Astrocyte (in vitro differentiated cells and primary cell): ENCODE measurements around the gene SLC39A1. TPM values are rescaled to one million over a fixed set of nuclear protein-coding genes. Genes with fewer than 3 reads are reported as not detected.

Source experiments
- DNase-seq: peaks from one replicate; pipeline ENCODE4 v3.0.0-alpha.2; 2010; ENCODE audit warnings: low read depth
- FAIRE-seq: peaks from 2 replicates; lab custom pipeline; 2011; peaks lifted over from hg19 to GRCh38; lab: Jason Lieb, UNC
- H2AFZ ChIP-seq: 2 replicates; pipeline ENCODE4 v1.6.0; 2012; ENCODE audit warnings: low read depth, low read length, inconsistent platforms
- H3K27ac ChIP-seq: 2 replicates; pipeline ENCODE4 v1.5.1; 2011; ENCODE audit warnings: low read depth, low read length, inconsistent platforms
- H3K27me3 ChIP-seq: 2 replicates; pipeline ENCODE4 v1.6.0; 2011; ENCODE audit warnings: low read length, inconsistent platforms; ENCODE audit not compliant: insufficient read depth
- H3K36me3 ChIP-seq: 2 replicates; pipeline ENCODE4 v1.5.1; 2011; ENCODE audit warnings: low read length, inconsistent platforms; ENCODE audit not compliant: insufficient read depth
- H3K4me1 ChIP-seq: 2 replicates; pipeline ENCODE4 v1.5.1; 2011; ENCODE audit warnings: low read length, inconsistent platforms; ENCODE audit not compliant: insufficient read depth
- H3K4me2 ChIP-seq: 2 replicates; pipeline ENCODE4 v1.6.0; 2012; ENCODE audit warnings: low read length, inconsistent platforms
- H3K4me3 ChIP-seq: 2 replicates; pipeline ENCODE4 v1.5.1; 2011; ENCODE audit warnings: low read depth, mild to moderate bottlenecking, low read length, inconsistent platforms; ENCODE audit not compliant: insufficient read depth
- H3K79me2 ChIP-seq: 2 replicates; pipeline ENCODE4 v1.6.0; 2012; ENCODE audit warnings: mild to moderate bottlenecking, low read length, inconsistent platforms; ENCODE audit not compliant: insufficient read depth
- H3K9ac ChIP-seq: 2 replicates; pipeline ENCODE4 v1.6.0; 2012; ENCODE audit warnings: mild to moderate bottlenecking, low read length, inconsistent platforms
- H3K9me3 ChIP-seq: 2 replicates; pipeline ENCODE4 v1.5.1; 2012; ENCODE audit warnings: low read depth, mild to moderate bottlenecking, low read length, inconsistent platforms; ENCODE audit not compliant: insufficient read depth
- H4K20me1 ChIP-seq: 2 replicates; pipeline ENCODE4 v1.6.0; 2012; ENCODE audit warnings: low read length, inconsistent platforms; ENCODE audit not compliant: insufficient read depth
- H3K27ac Mint-ChIP-seq: one replicate; pipeline ENCODE4 v1.8.0; 2021; ENCODE audit warnings: mild to moderate bottlenecking, mixed read lengths; ENCODE audit not compliant: unreplicated experiment
- H3K27me3 Mint-ChIP-seq: one replicate; pipeline ENCODE4 v1.8.0; 2021; ENCODE audit warnings: low read depth, mixed read lengths; ENCODE audit not compliant: unreplicated experiment
- H3K36me3 Mint-ChIP-seq: one replicate; pipeline ENCODE4 v1.8.0; 2021; ENCODE audit warnings: low read depth, mixed read lengths; ENCODE audit not compliant: unreplicated experiment
- H3K4me1 Mint-ChIP-seq: one replicate; pipeline ENCODE4 v1.8.0; 2021; ENCODE audit warnings: low read depth, mixed read lengths; ENCODE audit not compliant: unreplicated experiment
- H3K4me3 Mint-ChIP-seq: one replicate; pipeline ENCODE4 v1.8.0; 2021; ENCODE audit warnings: mild to moderate bottlenecking, moderate library complexity, mixed read lengths; ENCODE audit not compliant: unreplicated experiment
- H3K9me3 Mint-ChIP-seq: one replicate; pipeline ENCODE4 v1.8.0; 2021; ENCODE audit warnings: mild to moderate bottlenecking, mixed read lengths; ENCODE audit not compliant: unreplicated experiment
- EZH2 ChIP-seq: IDR thresholded peaks from 2 replicates; pipeline ENCODE4 v1.6.1; 2012; ENCODE audit warnings: mild to moderate bottlenecking, low read length, inconsistent platforms; ENCODE audit not compliant: insufficient read depth
- total RNA-seq: library from RNA; stranded (reverse); gene quantifications from 2 replicates; pipeline ENCODE4 v1.2.1, GENCODE V29; 2021
- TF ChIP-seq, protein P1 (sequence below): IDR thresholded peaks from 2 replicates; pipeline ENCODE4 v1.5.1; 2011; ENCODE audit warnings: low read depth, mild to moderate bottlenecking, inconsistent platforms, low read length, moderate library complexity; ENCODE audit not compliant: insufficient read depth

The SLC39A1 gene
- total RNA-seq, 1 donor from 2014 or later = 91.7 TPM

- FAIRE-seq = no peak
- Histone ChIP-seq H3K79me2 (peaks cover 48% of the 10 kb centered on the region), H2AFZ (peak overlapping the region; percentile 58), H3K4me1 (peaks cover 31% of the 10 kb centered on the region), H3K4me2 (peak overlapping the region; percentile 89), H3K9ac (peak overlapping the region; percentile 80), H3K27me3 (no peaks in the 10 kb centered on the region), H3K27ac (peak overlapping the region; percentile 71), H4K20me1 (peaks cover 47% of the 10 kb centered on the region), H3K4me3 (peak overlapping the region; percentile 71), H3K36me3 (no peaks in the 10 kb centered on the region), H3K9me3 (no peaks in the 10 kb centered on the region)
- TF ChIP-seq, protein P1, sequence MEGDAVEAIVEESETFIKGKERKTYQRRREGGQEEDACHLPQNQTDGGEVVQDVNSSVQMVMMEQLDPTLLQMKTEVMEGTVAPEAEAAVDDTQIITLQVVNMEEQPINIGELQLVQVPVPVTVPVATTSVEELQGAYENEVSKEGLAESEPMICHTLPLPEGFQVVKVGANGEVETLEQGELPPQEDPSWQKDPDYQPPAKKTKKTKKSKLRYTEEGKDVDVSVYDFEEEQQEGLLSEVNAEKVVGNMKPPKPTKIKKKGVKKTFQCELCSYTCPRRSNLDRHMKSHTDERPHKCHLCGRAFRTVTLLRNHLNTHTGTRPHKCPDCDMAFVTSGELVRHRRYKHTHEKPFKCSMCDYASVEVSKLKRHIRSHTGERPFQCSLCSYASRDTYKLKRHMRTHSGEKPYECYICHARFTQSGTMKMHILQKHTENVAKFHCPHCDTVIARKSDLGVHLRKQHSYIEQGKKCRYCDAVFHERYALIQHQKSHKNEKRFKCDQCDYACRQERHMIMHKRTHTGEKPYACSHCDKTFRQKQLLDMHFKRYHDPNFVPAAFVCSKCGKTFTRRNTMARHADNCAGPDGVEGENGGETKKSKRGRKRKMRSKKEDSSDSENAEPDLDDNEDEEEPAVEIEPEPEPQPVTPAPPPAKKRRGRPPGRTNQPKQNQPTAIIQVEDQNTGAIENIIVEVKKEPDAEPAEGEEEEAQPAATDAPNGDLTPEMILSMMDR = no peak
- TF ChIP-seq EZH2 = no peak
- Mint-ChIP-seq H3K36me3 (no peaks in the 10 kb centered on the region), H3K4me1 (peaks cover 28% of the 10 kb centered on the region), H3K27ac (peak overlapping the region; percentile 80), H3K9me3 (no peaks in the 10 kb centered on the region), H3K27me3 (no peaks in the 10 kb centered on the region), H3K4me3 (peak overlapping the region; percentile 95)
- DNase-seq = no peak
These were observed 41.0 kb downstream of the SLC39A1 start for GRCh38 chr1:153922076-153922971.

DNA sequence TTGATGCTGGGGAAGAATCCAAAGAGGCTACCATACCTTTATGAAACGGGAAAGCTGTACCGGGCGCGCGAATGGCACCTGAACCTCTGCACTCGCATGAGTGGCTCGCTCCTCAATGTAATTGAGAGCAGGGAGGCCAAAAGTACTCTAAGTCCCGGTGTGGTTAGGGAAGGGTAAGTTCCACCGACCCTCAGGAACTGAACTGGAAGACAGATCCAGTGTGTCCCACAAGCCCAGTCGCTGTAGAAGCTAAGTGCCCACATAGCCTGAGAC, 41.6 kb downstream of the SLC39A1 start:
- Mint-ChIP-seq H3K4me1 (peaks cover 28% of the 10 kb centered on the region), H3K27ac (peak overlapping the region; percentile 80), H3K9me3 (no peaks in the 10 kb centered on the region), H3K27me3 (no peaks in the 10 kb centered on the region), H3K4me3 (peak overlapping the region; percentile 95), H3K36me3 (no peaks in the 10 kb centered on the region)
- DNase-seq = no peak
- H3K9me3 ChIP-seq = no peaks in the 10 kb centered on the region
- peaks cover 51% of the 10 kb centered on the region for H4K20me1 ChIP-seq
- no peaks in the 10 kb centered on the region for H3K27me3 ChIP-seq
- H3K4me2 ChIP-seq = peak overlapping the region; percentile 89
- H3K4me3 ChIP-seq = peak overlapping the region; percentile 71
- H2AFZ ChIP-seq = no peak overlapping the region
- FAIRE-seq = no peak
- no peak for TF ChIP-seq EZH2
- TF ChIP-seq, protein P1 = no peak
- H3K79me2 ChIP-seq = peaks cover 54% of the 10 kb centered on the region
- peak overlapping the region; percentile 80 for H3K9ac ChIP-seq
- no peak overlapping the region for H3K27ac ChIP-seq
- H3K36me3 ChIP-seq = no peaks in the 10 kb centered on the region
- peaks cover 31% of the 10 kb centered on the region for H3K4me1 ChIP-seq
